Epithelial cell of esophagus (primary cell): ENCODE results near the gene TICAM2.
"Not testable (repeated sequence)": the region's sequence is repeated elsewhere in the genome, so short reads cannot be mapped to it uniquely, and the experiment has no call there.

ENCODE experiments used
- DNase-seq: peaks from one replicate; pipeline ENCODE4 v3.0.0; 2010; ENCODE audit warnings: low read depth
- H3K4me3 ChIP-seq: 2 replicates; pipeline ENCODE4 v1.5.1; 2011; ENCODE audit warnings: mild to moderate bottlenecking, low read length, control low read depth
- CTCF ChIP-seq: IDR thresholded peaks from 2 replicates; pipeline ENCODE4 v1.5.1; 2011; ENCODE audit warnings: low read depth, mild to moderate bottlenecking, low read length, control low read depth, inconsistent platforms; ENCODE audit not compliant: insufficient read depth; ENCODE audit errors: missing control alignments

Gene TICAM2

GRCh38 chr5:115601701-115602590, at the start of gene TICAM2:
Gene TICAM2 (minus strand): TSS chr5:115602479. CDS start chr5:115581256, 21,223 bp downstream.
- TF ChIP-seq CTCF: no peak
- H3K4me3 ChIP-seq: peak within 1 kb of the TSS; percentile 47
- peak; percentile 38 for DNase-seq

GRCh38 chr5:115649541-115649940, 47.3 kb upstream of the TICAM2 start:
- no peak for TF ChIP-seq CTCF
- no peak for DNase-seq
- H3K4me3 ChIP-seq: no peak overlapping the region

GRCh38 chr5:115648056-115648455, 45.8 kb upstream of the TICAM2 start:
- no peak for DNase-seq
- H3K4me3 ChIP-seq: no peak overlapping the region
- no peak for TF ChIP-seq CTCF

GRCh38 chr5:115645386-115645785, 43.1 kb upstream of the TICAM2 start:
- not testable (repeated sequence) for H3K4me3 ChIP-seq, DNase-seq

GRCh38 chr5:115644046-115644445, 41.8 kb upstream of the TICAM2 start:
- no peak for TF ChIP-seq CTCF
- H3K4me3 ChIP-seq: no peak overlapping the region
- DNase-seq: no peak

- no peak for DNase-seq
- TF ChIP-seq CTCF: no peak
- H3K4me3 ChIP-seq: no peak overlapping the region
These were observed 39.7 kb upstream of the TICAM2 start for GRCh38 chr5:115641948-115642347.

GRCh38 chr5:115640274-115640673, 38.0 kb upstream of the TICAM2 start:
- H3K4me3 ChIP-seq: no peak overlapping the region
- no peak for DNase-seq
- no peak for TF ChIP-seq CTCF
